ENCODE data around the gene AAGAB.

DNA sequence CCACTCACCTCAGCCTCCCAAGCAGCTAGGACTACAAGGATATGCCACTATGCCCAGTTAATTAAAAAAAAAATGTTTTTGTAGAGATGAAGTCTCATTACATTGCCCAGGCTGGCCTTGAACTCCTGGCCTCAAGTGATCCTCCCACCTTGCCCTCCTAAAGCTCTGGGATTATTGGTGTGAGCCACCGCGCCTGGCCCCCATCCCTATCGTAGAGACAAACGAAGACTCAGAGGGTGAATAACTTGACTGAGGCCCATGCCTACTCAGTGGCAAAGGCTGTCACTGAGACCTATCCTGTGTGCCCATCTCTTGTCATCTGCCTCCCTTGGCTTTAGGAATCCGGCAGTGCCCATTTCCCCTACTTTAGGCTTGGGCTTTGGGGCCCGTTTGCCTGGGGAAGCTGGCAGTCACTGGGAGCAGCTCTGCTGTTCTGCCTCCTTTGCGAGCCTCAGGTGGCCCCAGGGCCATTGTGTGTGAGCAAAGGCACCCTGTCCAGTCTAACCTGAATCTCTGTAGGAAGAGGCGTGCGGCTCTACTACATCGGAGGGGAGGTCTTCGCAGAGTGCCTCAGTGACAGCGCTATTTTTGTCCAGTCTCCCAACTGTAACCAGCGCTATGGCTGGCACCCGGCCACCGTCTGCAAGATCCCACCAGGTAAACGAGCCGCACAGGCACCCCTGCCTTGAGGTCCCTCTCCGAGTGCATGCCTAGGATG lies 70.1 kb downstream of the AAGAB start:
- TF ChIP-seq, protein P1, sequence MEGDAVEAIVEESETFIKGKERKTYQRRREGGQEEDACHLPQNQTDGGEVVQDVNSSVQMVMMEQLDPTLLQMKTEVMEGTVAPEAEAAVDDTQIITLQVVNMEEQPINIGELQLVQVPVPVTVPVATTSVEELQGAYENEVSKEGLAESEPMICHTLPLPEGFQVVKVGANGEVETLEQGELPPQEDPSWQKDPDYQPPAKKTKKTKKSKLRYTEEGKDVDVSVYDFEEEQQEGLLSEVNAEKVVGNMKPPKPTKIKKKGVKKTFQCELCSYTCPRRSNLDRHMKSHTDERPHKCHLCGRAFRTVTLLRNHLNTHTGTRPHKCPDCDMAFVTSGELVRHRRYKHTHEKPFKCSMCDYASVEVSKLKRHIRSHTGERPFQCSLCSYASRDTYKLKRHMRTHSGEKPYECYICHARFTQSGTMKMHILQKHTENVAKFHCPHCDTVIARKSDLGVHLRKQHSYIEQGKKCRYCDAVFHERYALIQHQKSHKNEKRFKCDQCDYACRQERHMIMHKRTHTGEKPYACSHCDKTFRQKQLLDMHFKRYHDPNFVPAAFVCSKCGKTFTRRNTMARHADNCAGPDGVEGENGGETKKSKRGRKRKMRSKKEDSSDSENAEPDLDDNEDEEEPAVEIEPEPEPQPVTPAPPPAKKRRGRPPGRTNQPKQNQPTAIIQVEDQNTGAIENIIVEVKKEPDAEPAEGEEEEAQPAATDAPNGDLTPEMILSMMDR (IDR thresholded peaks at IDR 0.05; ENCODE audit: low read depth, low read length): no peak
- TF ChIP-seq POLR2A (IDR thresholded peaks at IDR 0.05; ENCODE audit: extremely low read depth, insufficient read length): no peak
- TF ChIP-seq, protein P2, sequence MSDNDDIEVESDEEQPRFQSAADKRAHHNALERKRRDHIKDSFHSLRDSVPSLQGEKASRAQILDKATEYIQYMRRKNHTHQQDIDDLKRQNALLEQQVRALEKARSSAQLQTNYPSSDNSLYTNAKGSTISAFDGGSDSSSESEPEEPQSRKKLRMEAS (IDR thresholded peaks at IDR 0.05; ENCODE audit: low read depth, low read length): no peak
